ENCODE data around the gene NHLRC4.

Gene NHLRC4

GRCh38 chr16:568401-569258 lies 1.8 kb downstream of the NHLRC4 start:
- DNase-seq: no peak

DNA sequence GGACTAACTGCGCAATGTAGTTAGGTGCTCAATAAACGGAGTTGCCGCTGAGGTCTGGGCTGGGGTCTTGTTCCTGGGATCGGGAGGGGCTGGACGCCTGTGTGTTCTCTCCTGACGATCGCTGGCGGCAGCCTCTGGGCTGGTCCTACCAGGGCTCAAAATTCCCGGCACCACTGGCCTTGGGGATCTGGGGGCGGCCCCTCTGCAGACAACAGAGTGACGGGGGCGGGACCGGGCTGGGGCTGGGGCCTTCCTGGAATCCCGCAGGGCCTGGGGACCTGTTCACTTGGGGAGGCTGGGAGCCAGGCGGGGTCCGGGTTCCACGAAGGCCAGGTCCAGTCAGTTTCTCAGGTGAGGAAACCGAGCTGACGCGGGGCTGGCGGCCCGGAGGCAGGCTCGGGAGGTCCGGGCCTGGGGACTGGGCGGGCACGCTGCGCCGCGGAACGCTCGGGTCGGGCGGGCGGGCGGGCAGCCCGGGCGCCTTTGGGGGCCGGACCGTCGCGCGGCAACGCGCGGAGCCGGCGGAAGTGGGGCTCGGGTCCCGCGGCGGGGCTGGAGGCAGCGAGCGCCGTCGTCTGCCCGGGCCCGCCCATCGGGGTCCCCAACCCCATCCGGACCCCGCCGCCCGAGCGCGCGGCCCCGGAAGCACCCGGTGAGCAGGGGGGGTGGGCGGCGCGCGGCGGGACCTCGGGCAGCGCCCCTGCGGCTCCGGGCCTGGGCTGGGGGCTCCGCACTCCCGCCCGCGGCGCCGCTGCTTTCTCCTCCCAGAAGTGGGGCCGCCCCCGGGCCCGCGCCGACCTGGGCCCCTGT lies 2.8 kb downstream of the NHLRC4 start, which contains the start of gene PIGQ:
Gene PIGQ (plus strand): TSS at position 524 of the 810 bp plus-strand sequence. CDS start 4,107 bp downstream, outside the sequence.
- DNase-seq: peak; percentile 62

DNA sequence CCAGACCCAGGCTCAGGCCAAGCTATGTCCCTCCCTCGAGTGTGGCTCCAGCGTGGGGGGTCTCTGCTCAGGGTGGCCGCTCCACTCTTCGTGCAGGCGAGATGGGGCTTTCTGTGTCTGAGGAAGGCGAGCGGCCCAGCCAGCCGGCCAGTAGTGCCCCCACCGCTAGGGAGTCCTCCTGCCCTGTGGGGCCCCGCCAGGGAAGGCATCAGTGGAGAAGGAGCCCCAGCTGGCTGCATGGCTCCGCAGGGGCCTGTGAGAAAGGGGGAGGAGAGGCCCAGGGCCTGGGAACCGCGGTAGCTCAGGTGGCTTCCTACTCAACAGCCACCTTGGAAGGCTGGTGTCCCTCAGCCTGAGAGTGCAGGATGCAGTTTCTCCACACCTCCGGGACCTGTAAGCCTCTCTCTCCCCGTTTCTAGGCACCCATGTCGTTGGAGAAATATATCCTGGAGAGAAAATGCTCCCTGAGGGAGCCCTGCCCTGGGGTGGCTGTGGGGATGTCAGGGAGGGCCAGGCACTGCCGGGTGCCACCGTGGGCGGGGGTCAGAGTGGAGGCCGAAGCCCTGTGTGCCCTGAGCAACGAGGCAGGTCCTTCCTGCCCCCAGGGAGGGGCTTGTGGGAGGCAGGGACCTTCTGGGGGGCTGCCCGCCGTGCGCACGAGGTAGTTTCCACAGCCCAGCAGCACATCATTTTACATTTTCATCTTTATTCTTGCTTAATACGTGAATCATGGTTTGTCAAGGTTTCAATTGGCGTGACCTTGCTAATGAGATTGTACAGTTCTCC lies 6.3 kb downstream of the NHLRC4 start:
- DNase-seq: no peak

- no peak for DNase-seq
Measured at GRCh38 chr16:574021-574760, 7.4 kb downstream of the NHLRC4 start.

DNA sequence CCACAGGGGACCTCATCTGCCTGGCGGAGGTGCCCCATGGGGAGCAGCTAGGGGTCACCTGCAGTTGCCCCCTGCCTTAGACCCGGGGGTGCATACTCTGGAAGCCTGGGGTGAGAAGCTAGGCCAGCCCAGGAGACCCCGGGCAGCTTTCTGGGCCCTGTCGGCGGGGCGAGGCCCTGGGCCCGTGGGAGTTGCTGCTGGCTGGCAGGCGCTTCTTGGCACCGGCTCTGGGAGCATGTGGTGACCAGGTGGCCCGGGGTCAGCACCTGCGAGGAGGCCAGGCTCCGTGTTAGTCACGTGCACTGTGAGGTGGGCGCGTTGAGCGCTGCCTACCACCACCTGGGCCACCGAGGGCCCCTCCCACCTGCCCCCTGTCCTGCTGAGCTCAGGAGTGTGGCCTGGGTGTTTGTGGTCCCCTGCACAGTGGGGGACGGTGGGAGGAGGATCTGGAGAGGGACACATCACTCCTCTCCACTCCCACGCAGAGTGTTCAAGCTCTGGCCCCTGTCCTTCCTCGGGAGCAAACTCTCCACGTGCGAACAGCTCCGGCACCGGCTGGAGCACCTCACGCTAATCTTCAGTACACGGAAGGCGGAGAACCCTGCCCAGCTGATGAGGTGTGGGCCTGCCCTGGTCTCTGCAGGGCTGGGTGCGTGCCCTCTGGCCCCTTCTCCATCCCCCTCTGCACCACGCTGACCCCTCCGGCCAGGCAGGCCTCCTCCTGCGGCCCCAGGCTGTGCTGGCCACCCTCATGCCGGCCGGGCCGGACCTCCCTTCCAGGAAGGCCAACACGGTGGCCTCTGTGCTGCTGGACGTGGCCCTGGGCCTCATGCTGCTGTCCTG lies 8.8 kb downstream of the NHLRC4 start:
- no peak for DNase-seq

DNA sequence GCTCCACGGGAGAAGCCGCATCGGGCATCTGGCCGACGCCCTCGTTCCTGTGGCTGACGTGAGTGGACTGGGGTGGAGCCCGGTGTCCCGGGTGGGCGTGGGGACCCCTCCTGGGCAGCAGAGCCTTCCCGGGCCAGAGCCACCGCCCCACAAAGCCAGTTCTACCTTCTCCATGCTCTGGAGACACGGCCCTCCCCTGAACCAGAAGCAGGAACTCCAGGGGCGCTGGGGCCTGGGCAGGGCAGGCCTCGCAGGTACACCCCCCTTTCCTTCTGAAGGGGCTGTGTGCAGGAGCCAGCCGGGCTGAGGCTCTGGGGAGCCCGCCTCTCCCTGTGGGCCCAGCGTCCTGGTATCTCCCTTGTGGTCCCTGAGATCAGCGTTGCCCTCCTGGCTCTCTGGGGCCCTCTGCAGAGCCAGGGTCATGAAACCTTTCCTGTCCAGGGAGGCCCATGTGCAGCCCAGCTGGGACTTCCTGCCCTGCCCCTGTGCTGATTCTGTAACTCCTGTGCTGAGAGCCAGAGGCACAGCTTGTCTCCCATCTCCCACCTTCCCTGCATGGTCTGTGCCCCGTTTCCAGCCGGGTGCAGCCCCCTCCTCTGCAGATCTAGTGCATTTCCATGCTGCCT lies 9.5 kb downstream of the NHLRC4 start:
- DNase-seq: no peak

- DNase-seq: no peak
Measured at GRCh38 chr16:576823-577201, 10.0 kb downstream of the NHLRC4 start.

DNA sequence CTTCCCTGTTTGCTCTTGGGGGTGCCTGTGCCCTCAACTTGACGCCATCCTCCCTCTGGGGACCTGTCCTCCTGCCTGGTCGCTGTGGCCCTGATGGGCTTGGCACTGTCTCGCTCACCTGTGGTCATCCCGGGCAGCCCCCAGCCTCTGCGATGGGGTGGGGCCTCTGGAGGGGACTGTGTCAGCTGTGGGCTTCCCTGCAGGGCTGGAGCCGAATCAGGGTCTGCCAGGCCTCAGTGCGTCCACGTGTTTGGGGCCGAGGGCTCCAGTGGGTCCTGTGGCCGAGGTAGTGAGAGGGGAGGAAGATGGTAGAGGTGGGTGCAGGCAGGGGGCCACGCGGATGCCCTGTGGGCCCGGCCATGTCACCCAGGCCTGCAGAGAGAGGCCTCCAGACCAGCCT lies 11.0 kb downstream of the NHLRC4 start:
- no peak for DNase-seq

- no peak for DNase-seq
Measured at GRCh38 chr16:578232-578869, 11.5 kb downstream of the NHLRC4 start.

GRCh38 chr16:578870-579405 lies 12.1 kb downstream of the NHLRC4 start:
- DNase-seq: no peak

GRCh38 chr16:580141-580945 lies 13.5 kb downstream of the NHLRC4 start:
- DNase-seq: no peak

DNA sequence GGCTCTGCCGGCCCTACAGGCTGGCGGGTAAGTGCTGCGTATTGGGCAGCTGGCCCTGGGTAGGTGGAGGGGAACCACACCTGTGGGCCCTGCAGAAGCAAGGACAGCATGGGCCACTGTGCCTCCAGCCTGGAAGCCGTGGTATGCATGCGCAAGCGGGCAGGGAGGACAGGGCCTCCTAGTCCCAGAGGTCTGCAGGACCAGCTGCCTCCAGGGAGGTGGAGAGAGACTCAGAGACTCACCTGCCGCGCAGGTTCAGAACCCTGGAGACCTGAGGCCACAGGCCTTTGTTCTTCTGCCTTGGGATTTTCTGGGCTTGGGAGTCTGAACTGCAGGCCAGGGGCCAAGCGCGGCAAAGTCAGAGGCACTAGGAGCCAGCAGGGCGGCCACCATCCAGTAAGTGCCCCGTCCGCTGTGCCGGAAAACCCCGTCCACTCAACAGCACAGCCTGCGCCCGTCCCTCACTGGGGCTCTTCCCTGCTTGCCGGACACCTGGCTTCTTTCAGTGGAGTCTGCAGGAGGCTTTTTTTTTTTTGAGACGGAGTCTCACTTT lies 14.2 kb downstream of the NHLRC4 start:
- no peak for DNase-seq

DNA sequence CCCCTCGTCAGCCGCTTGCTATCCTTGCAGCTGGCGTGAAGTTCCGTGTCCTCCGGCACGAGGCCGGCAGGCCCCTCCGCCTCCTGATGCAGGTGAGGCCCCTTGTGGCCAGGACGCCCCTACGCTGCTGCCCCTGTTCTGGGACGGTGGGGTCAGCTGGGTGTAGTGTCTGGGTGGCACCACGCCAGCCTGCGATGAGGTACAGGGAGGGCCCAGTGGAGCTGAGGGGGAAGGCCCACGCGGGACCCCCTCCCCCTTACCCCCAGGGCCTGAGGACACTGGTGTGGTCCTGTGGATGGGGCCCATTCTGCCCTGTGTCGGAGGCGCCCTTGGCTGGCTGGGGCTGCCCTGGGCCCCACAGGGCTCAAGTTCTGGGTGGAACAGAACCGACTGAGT lies 15.4 kb downstream of the NHLRC4 start:
- DNase-seq: no peak

DNA sequence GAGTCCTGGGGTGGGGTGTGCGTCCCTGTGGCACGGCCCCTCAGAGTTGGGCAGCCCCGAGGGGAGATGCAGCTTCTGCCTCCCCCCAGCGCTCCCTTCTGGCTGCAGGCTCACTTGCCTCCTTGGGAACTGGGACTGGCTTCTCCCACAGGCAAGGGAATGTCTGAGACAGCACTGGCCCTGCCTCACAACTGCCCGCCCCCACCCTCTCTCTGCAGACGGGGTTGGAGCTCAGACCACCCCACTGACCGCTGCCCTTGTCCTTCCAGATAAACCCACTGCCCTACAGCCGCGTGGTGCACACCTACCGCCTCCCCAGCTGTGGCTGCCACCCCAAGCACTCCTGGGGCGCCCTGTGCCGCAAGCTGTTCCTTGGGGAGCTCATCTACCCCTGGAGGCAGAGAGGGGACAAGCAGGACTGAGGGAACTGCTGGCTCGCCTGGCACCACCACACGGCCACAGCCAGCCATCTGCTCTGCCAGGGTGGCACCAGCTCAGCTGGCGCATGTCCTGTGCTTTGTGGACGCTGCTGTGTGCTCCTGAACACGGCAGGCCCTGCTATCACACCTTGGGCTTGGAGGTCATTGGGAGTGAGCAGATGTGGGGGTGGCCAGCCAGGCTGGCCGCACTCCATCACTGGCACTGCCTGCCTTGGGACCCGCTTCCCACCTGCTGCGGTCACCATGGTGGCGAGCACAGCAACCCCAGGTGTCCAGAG lies 16.0 kb downstream of the NHLRC4 start:
- DNase-seq: peak; percentile 17

- DNase-seq: peak; percentile 63
Measured at GRCh38 chr16:583470-583814, 16.6 kb downstream of the NHLRC4 start.

DNA sequence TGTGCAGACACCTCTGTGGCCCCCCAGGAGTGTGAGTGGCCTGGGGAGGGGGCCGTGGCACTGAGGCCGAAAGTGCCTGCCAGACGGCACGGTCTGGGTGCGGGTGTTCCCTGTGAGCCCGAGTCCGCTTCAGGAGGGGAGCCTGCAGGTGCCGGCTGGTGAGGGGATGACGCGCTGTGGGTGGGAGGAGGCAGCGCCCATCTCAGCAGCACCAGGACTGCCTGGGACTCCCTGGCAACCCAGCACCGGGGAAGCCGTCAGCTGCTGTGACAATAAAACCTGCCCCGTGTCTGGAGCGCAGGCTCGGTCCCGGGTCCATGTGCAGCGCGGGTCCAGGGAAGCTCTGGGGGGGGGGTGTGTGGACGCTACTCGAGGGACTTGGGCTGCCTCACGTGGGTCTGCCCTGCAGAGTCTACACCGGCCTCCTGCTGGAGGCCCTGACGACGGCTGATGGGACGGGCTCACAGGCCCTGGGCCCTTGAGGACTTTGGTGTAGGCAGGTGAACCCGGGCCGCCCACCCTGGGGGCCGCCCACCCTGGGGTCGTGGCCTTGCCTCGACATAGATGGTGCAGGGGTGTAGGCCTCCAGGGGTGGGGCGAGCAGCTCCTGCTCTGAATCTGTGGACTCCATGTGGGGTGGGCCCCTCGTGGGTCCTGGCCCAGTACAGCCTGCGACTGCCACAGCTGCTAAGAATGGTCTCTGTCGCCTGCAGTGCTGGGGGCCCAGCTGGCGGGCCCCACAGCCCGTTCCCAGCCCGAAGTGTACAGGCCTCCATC lies 17.2 kb downstream of the NHLRC4 start:
- peak; percentile 74 for DNase-seq

DNA sequence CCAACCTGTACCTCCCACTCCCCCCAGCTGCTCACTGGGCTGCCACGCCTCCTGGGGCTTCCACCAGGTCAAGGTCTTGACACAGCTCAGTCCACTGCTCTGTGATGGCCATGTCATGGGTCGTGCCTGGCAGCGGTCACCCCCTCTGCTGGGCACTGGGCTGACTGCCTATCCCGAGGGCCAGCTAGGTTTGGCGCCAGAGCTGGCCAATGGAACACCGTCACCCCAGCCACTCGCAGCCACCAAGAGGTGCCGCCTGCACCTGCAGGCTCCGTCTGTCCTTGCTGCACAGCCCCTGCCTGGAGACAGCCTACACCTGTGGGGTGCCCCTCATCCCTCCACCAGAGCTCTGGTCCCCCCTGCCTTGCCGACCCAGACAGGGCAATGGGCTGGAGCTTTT lies 18.5 kb downstream of the NHLRC4 start:
- peak; percentile 57 for DNase-seq
